Measurements from ENCODE around the gene RFTN2.
"Not testable (repeated sequence)": the region's sequence is repeated elsewhere in the genome, so short reads cannot be mapped to it uniquely, and the experiment has no call there.

RFTN2 gene

GRCh38 chr2:197674591-197674990, 796 bp downstream of the RFTN2 start:
- no peak for DNase-seq (ENCODE audit: low spot score)

- no peak for DNase-seq (ENCODE audit: low spot score)
Observed at GRCh38 chr2:197674060-197674459, 1.3 kb downstream of the RFTN2 start.

- no peak for DNase-seq (ENCODE audit: low spot score)
Observed at GRCh38 chr2:197673606-197674005, 1.8 kb downstream of the RFTN2 start.

GRCh38 chr2:197673106-197673505, 2.3 kb downstream of the RFTN2 start:
- DNase-seq (ENCODE audit: low spot score) = no peak

- no peak for DNase-seq (ENCODE audit: low spot score)
Observed at GRCh38 chr2:197672371-197672893, 3.0 kb downstream of the RFTN2 start.

- DNase-seq (ENCODE audit: low spot score) = no peak
Observed at GRCh38 chr2:197669077-197669476, 6.3 kb downstream of the RFTN2 start.

- DNase-seq (ENCODE audit: low spot score) = no peak
Observed at GRCh38 chr2:197668296-197668695, 7.1 kb downstream of the RFTN2 start.

- DNase-seq (ENCODE audit: low spot score) = no peak
Observed at GRCh38 chr2:197666277-197666676, 9.1 kb downstream of the RFTN2 start.

- no peak for DNase-seq (ENCODE audit: low spot score)
Observed at GRCh38 chr2:197661626-197662025, 13.8 kb downstream of the RFTN2 start.

- DNase-seq (ENCODE audit: low spot score) = no peak
Observed at GRCh38 chr2:197657562-197657961, 17.8 kb downstream of the RFTN2 start.

- DNase-seq (ENCODE audit: low spot score) = no peak
Observed at GRCh38 chr2:197647961-197648690, 27.3 kb downstream of the RFTN2 start.

- no peak for DNase-seq (ENCODE audit: low spot score)
Observed at GRCh38 chr2:197641666-197642065, 33.7 kb downstream of the RFTN2 start.

GRCh38 chr2:197640571-197641122, 34.7 kb downstream of the RFTN2 start:
- not testable (repeated sequence) for DNase-seq (ENCODE audit: low spot score)

GRCh38 chr2:197633109-197633657, 42.2 kb downstream of the RFTN2 start:
- no peak for DNase-seq (ENCODE audit: low spot score)

- no peak for DNase-seq (ENCODE audit: low spot score)
Observed at GRCh38 chr2:197628043-197628500, 47.3 kb downstream of the RFTN2 start.

- no peak for DNase-seq (ENCODE audit: low spot score)
Observed at GRCh38 chr2:197626965-197627625, 48.3 kb downstream of the RFTN2 start.

- DNase-seq (ENCODE audit: low spot score) = no peak
Observed at GRCh38 chr2:197620133-197620532, 55.3 kb downstream of the RFTN2 start.

GRCh38 chr2:197615016-197615652, 60.3 kb downstream of the RFTN2 start:
- no peak for DNase-seq (ENCODE audit: low spot score)

GRCh38 chr2:197614532-197614931, 60.9 kb downstream of the RFTN2 start:
- DNase-seq (ENCODE audit: low spot score) = no peak

GRCh38 chr2:197613509-197613987, 61.8 kb downstream of the RFTN2 start:
- DNase-seq (ENCODE audit: low spot score) = no peak

GRCh38 chr2:197606180-197606579, 69.2 kb downstream of the RFTN2 start:
- DNase-seq (ENCODE audit: low spot score) = no peak
